NCI-H1436 (cell line): Measurements from ENCODE around the gene TLK2.
"Not testable (repeated sequence)": the region's sequence is repeated elsewhere in the genome, so short reads cannot be mapped to it uniquely, and the experiment has no call there.

Experiments used
- DNase-seq: peaks from one replicate; lab custom pipeline; 2025; lab: John Stamatoyannopoulos, UW

Gene TLK2

DNA sequence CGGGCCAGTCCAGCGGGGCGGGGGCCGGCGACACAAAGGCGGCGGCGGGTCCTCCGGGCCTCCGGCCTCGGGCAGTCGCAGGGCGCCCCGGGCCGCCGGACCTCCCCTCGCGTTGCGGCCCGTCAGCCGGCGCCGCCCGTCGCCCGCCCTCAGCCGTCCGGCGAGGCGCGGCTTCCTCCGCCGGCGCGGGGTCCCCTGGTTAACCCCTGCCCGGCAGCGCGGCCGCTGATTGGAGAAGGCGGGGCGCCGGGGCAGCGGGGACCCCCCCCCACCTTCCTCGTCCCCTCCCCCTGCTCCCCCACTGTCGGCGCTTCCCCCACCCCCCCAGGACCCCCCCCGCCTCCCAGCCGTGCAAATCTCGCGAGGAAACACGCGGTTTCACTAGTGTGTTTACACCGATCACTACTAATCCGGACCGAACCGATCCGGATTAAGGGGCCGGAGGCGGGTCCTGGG, at the start of gene TLK2:
Gene TLK2, plus strand, starts transcription at position 402 of the 456 bp plus-strand sequence. CDS start 2,301 bp downstream, outside the sequence.
- peak; percentile 83 for DNase-seq

GRCh38 chr17:62435251-62435650, 43.4 kb upstream of the TLK2 start:
- DNase-seq, result not testable (repeated sequence)

GRCh38 chr17:62441181-62441580, 37.4 kb upstream of the TLK2 start:
- not testable (repeated sequence) for DNase-seq

GRCh38 chr17:62444063-62444462, 34.6 kb upstream of the TLK2 start:
- DNase-seq, result no peak

DNA sequence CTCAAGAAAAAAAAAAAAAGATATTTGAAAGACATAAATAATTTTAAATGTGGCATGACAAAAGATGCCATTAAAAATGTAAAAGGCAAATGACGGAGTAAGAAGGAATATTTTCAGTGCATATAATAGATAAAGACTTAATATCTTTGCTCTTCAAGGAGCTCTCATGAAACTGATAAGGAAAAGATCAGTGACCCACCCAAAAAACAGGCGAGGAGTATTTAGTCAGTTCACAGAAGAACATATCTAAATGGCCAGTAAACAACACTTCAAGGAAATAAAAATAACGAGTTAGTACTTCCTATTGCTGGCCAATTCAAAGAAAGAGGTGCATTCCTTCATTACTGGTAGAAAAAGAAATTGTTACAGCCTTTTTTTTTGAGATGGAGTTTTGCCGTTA, 32.8 kb upstream of the TLK2 start:
- not testable (repeated sequence) for DNase-seq

GRCh38 chr17:62452195-62452594, 26.4 kb upstream of the TLK2 start:
- DNase-seq, result not testable (repeated sequence)

DNA sequence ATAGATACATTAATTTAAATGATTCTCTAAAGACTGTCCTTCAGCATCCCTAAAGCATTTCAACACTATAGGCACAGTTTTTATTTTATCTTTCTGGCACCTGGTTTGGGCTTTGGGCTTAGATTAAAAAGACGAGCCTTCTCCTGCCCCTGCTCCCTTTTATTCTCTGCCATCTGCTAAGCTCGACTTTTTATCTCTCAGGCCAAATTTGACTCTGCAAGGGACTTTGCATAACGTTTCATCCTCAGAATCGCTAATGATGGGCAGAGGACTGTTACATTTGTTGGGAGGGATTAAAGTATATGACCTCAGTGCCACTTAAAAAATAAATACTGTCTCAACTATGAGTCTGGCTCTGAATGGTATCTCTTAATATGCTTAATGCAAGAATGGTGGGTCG, 25.6 kb upstream of the TLK2 start:
- DNase-seq, result not testable (repeated sequence)

GRCh38 chr17:62453656-62454055, 25.0 kb upstream of the TLK2 start:
- DNase-seq, result not testable (repeated sequence)

- not testable (repeated sequence) for DNase-seq
These were observed 24.5 kb upstream of the TLK2 start for GRCh38 chr17:62454111-62454510.

DNA sequence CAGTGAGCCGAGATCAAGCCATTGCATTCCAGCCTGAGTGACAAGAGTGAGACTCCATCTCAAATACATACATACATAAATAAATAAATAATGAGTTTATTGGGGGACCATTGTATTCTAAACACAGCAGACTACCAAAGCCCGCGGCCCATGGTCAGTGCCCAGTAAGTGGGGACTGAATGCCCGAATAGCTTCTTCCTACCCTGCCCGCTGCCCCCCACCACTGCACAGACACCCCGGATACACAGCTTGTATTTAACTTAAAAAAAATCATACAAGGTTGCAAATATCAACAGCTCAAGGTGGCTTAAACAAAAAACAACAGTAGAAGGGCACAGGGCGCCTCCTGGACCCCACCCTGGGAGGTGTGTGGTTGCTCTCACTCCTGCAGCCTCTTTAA, 22.6 kb upstream of the TLK2 start:
- DNase-seq, result no peak

GRCh38 chr17:62458483-62458882, 20.1 kb upstream of the TLK2 start:
- not testable (repeated sequence) for DNase-seq

DNA sequence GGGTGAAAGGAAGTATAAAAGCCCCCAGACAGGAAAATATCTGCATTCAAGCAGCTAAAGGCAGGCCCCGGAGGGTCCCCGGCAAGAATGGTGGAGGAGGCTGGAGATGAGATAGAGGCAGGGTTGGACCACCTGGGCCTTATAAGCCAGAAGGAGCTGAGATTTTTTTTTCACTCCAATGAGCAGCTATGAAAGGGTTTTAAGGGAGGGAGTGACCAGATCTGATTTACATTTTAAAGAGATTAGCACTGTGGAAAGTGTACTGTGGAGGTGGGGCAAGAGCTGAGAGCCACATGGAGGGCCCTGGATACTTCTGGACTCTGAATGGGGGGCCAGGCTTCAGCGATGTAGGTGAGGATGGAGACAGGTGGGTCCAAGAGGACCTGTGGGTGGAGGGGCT, 14.2 kb upstream of the TLK2 start:
- DNase-seq, result not testable (repeated sequence)

GRCh38 chr17:62465271-62465670, 13.4 kb upstream of the TLK2 start:
- not testable (repeated sequence) for DNase-seq

DNA sequence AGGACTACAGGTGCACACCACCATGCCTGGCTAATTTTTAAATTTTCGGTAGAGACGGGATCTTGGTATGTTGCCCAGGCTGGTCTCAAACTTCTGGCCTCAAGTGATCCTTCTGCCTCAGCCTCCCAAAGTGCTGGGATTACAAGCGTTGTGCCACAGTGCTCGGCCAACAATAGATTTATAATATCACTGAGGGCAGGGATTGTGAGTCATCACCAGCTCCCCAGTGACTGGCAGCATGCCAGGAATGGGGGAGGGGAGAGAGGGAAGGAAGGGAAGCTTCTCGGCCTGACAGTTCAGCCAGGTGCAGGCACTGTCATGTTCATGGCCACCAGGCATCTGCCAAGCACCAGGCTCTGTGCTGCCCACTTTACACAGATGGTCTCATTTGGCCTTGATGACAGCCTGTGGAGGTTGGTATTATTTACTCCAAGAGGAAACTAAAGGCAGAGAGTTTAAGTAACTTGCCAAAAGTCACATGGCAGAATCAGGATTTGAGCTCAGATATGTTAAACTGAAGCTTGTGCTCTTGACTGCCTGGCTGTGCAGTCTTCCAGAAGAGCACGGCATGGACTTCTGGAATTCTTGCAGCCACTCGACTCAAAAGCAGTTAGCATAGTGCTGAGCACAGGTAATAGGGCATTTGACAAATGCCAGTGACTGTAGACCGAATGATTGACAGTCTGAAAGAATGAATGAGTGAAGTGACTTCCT, 7.8 kb upstream of the TLK2 start:
- peak; percentile 70 for DNase-seq

DNA sequence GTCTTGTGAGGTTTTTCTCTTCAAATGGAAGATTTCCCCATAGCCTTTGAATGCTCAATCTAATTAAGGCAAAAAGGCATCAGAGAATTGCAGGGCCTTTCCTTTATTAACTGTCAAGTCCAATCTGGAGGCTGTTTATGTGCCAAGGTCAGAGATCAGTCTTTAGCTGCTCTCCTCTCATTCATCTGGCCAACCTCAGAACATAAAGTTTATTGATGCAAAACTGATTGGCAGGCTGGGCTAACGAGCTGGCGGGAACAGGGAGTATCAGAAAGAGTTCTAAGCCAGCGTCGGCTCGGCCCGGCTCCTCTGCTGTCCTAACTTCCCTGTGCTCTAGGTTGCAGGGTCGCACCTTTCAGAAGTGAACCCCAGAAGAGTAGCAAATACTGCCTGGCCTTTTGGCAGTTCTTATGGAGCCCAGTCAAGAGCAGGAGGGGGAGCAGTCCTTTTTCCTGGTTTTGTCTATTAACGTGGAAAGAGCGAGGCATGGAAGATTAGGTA, 7.2 kb upstream of the TLK2 start:
- not testable (repeated sequence) for DNase-seq

DNA sequence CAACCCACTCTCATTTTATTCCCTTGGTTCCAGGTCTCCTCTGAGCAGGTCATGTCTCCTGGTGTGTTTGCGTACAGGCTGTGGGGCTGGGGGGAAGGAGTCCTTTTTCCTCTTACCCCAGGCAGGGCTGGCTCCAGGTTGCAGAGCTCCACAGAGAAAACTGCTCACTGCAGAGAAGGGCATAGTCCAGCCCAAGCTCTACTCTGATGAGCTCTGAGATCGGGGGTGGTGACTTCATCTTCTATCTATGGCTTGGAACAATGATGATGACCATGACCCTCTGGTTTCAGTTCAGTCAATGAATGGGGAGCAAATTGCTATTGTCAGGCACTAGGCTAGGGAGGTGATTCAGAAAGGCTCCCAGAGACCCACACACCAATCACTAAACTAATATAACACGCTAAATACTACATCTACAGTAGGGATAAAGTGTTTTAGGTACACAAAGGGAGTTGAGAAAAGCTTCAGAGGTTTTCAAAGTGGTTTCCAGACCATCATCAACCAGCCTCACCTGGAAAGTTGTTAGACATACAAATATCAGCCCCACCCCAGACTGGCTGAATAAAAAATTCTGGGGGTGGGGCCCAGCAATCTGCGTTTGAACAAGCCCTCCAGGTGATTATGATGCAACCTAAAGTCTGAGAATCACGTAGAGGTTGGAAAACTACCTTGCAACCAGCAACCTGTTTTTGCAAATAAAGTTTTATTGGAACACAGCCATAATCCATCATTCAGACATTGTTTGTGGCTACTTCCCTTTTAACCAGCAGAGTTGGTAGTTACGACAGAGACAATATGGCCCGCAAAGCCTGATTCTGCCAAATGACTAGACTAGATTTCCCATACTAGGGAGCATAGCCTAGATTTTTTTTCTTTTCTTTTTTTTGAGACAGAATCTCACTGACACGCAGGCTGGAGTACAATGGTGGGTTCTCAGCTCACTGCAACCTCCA, 5.3 kb upstream of the TLK2 start:
- DNase-seq, result not testable (repeated sequence)

- DNase-seq, result not testable (repeated sequence)
These were observed 1.5 kb upstream of the TLK2 start for GRCh38 chr17:62477111-62477510.

DNA sequence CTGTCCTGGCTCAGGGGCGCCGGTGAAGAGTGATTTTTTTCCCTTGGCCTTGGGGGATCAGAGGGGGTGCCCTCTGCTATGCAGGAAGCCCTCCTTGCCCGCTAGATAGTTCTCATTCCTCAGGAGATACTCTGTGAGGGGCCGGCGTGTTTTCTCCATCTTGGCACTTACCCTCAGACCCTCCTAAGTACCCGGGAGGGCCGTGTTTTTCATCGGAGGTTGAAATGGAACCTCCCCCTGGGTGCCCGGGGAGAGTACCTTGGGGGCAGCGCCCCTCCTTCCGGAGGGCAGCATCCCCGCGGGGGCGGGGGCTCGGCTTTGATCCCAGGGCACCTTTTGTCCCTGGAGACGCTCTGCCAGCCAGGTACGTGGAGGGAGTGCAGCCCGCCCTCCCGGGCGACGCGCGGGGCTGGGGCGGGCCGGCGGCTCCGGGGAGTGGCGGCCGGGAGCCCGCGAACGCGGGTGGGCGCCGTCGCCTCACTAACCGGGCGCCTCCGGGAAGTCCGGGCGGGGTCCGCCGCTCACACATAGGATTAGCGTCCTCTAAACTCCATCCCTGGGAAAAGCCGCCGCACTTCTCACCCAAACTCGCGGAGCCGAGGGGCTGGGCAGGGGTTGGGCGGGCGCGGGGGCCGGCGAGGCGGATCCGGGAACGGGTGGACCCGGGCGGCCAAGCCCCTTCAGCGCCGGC, 762 bp upstream of the TLK2 start:
- peak; percentile 13 for DNase-seq

- not testable (repeated sequence) for DNase-seq
These were observed 434 bp downstream of the TLK2 start for GRCh38 chr17:62478880-62479638.

DNA sequence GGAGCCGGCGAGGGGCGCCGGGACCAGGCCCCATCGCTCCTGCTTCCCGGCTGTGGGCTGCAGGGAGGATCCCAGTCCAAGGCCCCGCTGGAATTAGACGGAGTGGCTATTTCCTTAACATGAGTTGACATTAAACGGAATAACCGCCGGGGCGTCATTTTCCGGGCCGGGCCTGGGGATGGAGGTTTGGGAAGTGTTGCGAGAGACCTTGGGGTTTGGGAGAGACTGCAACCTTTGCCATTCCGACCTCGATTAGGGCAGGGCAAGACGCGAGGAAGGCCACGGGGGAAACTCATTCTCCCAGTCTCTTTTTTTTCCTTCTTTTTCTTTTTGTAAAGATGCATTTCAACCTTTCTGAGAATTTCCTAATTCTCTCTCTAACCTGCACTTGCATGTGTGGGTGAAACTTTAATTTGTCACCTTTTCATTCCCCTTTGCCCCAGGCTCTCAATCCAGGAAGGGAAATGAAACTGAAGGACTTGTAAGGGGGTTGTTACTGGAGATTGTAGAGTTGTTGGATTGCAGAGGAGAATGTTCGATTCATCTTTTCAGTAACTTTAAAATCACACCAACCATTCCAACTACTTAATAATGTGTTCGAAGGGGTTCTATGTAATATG, 1.1 kb downstream of the TLK2 start:
- not testable (repeated sequence) for DNase-seq

DNA sequence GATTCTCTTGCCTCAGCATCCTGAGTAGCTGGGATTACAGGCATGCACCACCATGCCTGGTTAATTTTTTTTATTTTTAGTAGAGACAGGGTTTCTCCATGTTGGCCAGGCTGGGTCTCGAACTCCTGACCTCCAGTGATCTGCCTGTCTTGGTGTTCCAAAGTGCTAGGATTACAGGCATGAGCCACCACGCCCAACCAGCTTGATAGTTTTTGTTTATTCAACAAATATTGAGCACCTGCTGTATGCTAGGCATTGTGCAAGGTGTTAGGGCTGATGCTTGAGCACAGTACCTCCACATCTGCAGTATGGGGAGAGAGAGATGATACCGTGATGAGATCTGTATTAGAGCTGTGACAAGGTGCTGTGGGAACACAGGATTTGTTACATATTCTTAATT, 3.9 kb downstream of the TLK2 start:
- not testable (repeated sequence) for DNase-seq
